Activated B cell treated with CpG ODN at 0.5 μM for 24 hours (primary cell): ENCODE results near the gene CLCNKB. TPM values are rescaled to one million over a fixed set of nuclear protein-coding genes. Genes with fewer than 3 reads are reported as not detected.

Experiments used
- ATAC-seq: fragments of 200-7000 bp; cut with Tn5 transposase; one replicate; pipeline ENCODE4 v1.10.0; 2021; ENCODE audit warnings: low read depth, mild to moderate bottlenecking, moderate library complexity
- CTCF ChIA-PET: fragments of 350-600 bp; sonication (Branson Sonifier 250); formaldehyde crosslinking; loops from one replicate; lab custom pipeline; 2021; ENCODE audit warnings: antibody characterized with exemption; lab: Charles Lee
- POLR2A ChIA-PET: fragments of 350-600 bp; sonication (Branson Sonifier 250); formaldehyde crosslinking; loops from one replicate; lab custom pipeline; 2021; ENCODE audit warnings: antibody characterized with exemption; lab: Charles Lee
- DNase-seq: peaks from one replicate; pipeline ENCODE4 v3.0.0; 2022
- H3K27ac Mint-ChIP-seq: one replicate; pipeline ENCODE4 v1.8.0; 2020; ENCODE audit warnings: mixed read lengths
- H3K27me3 Mint-ChIP-seq: one replicate; pipeline ENCODE4 v1.8.0; 2021; ENCODE audit warnings: mixed read lengths
- H3K36me3 Mint-ChIP-seq: one replicate; pipeline ENCODE4 v1.8.0; 2021; ENCODE audit warnings: low read depth, mixed read lengths
- H3K4me1 Mint-ChIP-seq: one replicate; pipeline ENCODE4 v1.8.0; 2021; ENCODE audit warnings: mixed read lengths
- H3K4me3 Mint-ChIP-seq: one replicate; pipeline ENCODE4 v1.8.0; 2020; ENCODE audit warnings: mild to moderate bottlenecking, mixed read lengths
- H3K9me3 Mint-ChIP-seq: one replicate; pipeline ENCODE4 v1.8.0; 2020; ENCODE audit warnings: mixed read lengths
- CTCF ChIP-seq: fragments of 200-600 bp; IDR thresholded peaks from one replicate; pipeline ENCODE4 v1.8.0; 2022; ENCODE audit warnings: antibody characterized with exemption, mild to moderate bottlenecking
- intact Hi-C: fragments of 100-400 bp; cut with micrococcal nuclease; formaldehyde crosslinking; loops from one replicate; pipeline ENCODE4 v1.15.1; 2024
- total RNA-seq: library from RNA; stranded (reverse); gene quantifications from 2 replicates; pipeline ENCODE4 v1.2.3, GENCODE V29; 2022

Gene CLCNKB
- total RNA-seq, 1 donor from 2014 or later: not detected

GRCh38 chr1:16091296-16091695 is 47.7 kb downstream of the CLCNKB start:
- H3K36me3 Mint-ChIP-seq: no peaks in the 10 kb centered on the region
- no peaks in the 10 kb centered on the region for H3K4me1 Mint-ChIP-seq
- H3K27ac Mint-ChIP-seq: no peak overlapping the region
- H3K4me3 Mint-ChIP-seq: no peak overlapping the region
- POLR2A ChIA-PET: no interaction called here
- intact Hi-C loops: no loop called here
- H3K27me3 Mint-ChIP-seq: peaks cover 15% of the 10 kb centered on the region
- TF ChIP-seq CTCF: no peak
- ATAC-seq (no peak), DNase-seq (no peak)
- CTCF ChIA-PET: no interaction called here
- H3K9me3 Mint-ChIP-seq: no peaks in the 10 kb centered on the region

GRCh38 chr1:16092097-16092922 is 48.7 kb downstream of the CLCNKB start:
- no peak for DNase-seq
- ChIA-PET POLR2A (no interaction called here), CTCF (no interaction called here)
- Mint-ChIP-seq H3K4me1 (no peaks in the 10 kb centered on the region), H3K9me3 (no peaks in the 10 kb centered on the region), H3K27ac (no peak overlapping the region), H3K27me3 (peaks cover 19% of the 10 kb centered on the region), H3K36me3 (no peaks in the 10 kb centered on the region), H3K4me3 (no peak overlapping the region)
- ATAC-seq: no peak
- intact Hi-C loops: no loop called here
- TF ChIP-seq CTCF: no peak

GRCh38 chr1:16092923-16093511 is 49.4 kb downstream of the CLCNKB start:
- no peak for ATAC-seq

GRCh38 chr1:16093611-16094010 is 50.0 kb downstream of the CLCNKB start:
- intact Hi-C loops: no loop called here
- H3K4me3 Mint-ChIP-seq: no peak overlapping the region
- POLR2A ChIA-PET: no interaction called here
- H3K27ac Mint-ChIP-seq: no peak overlapping the region
- no peaks in the 10 kb centered on the region for H3K4me1 Mint-ChIP-seq
- H3K27me3 Mint-ChIP-seq: peaks cover 19% of the 10 kb centered on the region
- ATAC-seq (no peak), DNase-seq (no peak)
- H3K36me3 Mint-ChIP-seq: no peaks in the 10 kb centered on the region
- no peak for TF ChIP-seq CTCF
- CTCF ChIA-PET: interaction anchor here (1.5 kb wide), 1 partner anchor 15 kb away, joined by 3 read pairs; no protein-coding TSS in a partner anchor
- H3K9me3 Mint-ChIP-seq: no peaks in the 10 kb centered on the region

More at GRCh38 chr1:16092923-16093511, 49.4 kb downstream of the CLCNKB start:
- no peaks in the 10 kb centered on the region for H3K36me3 Mint-ChIP-seq
- H3K27ac Mint-ChIP-seq: no peak overlapping the region
- H3K9me3 Mint-ChIP-seq: no peaks in the 10 kb centered on the region
- DNase-seq: no peak
- H3K4me1 Mint-ChIP-seq: no peaks in the 10 kb centered on the region
- TF ChIP-seq CTCF: no peak
- CTCF ChIA-PET: interaction anchor here (1.5 kb wide), 1 partner anchor 14 kb away, joined by 3 read pairs; no protein-coding TSS in a partner anchor
- peaks cover 19% of the 10 kb centered on the region for H3K27me3 Mint-ChIP-seq
- H3K4me3 Mint-ChIP-seq: no peak overlapping the region
- POLR2A ChIA-PET: no interaction called here
- intact Hi-C loops: no loop called here

GRCh38 chr1:16094453-16095158 is 51.0 kb downstream of the CLCNKB start:
- DNase-seq: no peak
- Mint-ChIP-seq H3K27me3 (peaks cover 22% of the 10 kb centered on the region), H3K27ac (no peak overlapping the region), H3K4me3 (no peak overlapping the region), H3K4me1 (no peaks in the 10 kb centered on the region), H3K9me3 (no peaks in the 10 kb centered on the region), H3K36me3 (no peaks in the 10 kb centered on the region)
- no peak for TF ChIP-seq CTCF
- CTCF ChIA-PET: interaction anchor here (1.5 kb wide), 1 partner anchor 16 kb away, joined by 3 read pairs; no protein-coding TSS in a partner anchor
- ATAC-seq: no peak
- intact Hi-C loops: no loop called here
- POLR2A ChIA-PET: no interaction called here
